ENCODE results near the gene ABCB9. TPM values are rescaled to one million over a fixed set of nuclear protein-coding genes. Genes with fewer than 3 reads are reported as not detected.
"Not testable (repeated sequence)": the region's sequence is repeated elsewhere in the genome, so short reads cannot be mapped to it uniquely, and the experiment has no call there.

ABCB9 gene
- total RNA-seq (2014; rRNA removed; shearing (Covaris generic)) = 7.0 and 7.7 TPM in 2 replicates
- polyA plus RNA-seq (2016; fragmentation: Nextera tagmentation; extraction: Ambion mirVana) = 1.2 and 1.4 TPM in 2 replicates
- long read RNA-seq = 0 reads

GRCh38 chr12:122965851-122966742, at the start of gene ABCB9:
TSS of gene ABCB9 (minus strand) at chr12:122966463. CDS start at chr12:122960235, 6,228 bp downstream.
- Histone ChIP-seq H3K36me3 (ENCODE audit: insufficient read depth) (no peaks in the 10 kb centered on the region), H3K79me2 (replicated peaks; ENCODE audit: insufficient read depth) (no peaks in the 10 kb centered on the region), H3K4me3 (peak within 1 kb of the TSS; percentile 93), H3K27ac (ENCODE audit: low read depth) (no peak within 1 kb of the TSS), H3K4me1 (ENCODE audit: insufficient read depth) (peaks cover 5% of the 10 kb centered on the region), H3F3A (replicated peaks; ENCODE audit: low read depth) (no peaks in the 10 kb centered on the region), H3K4me2 (peak within 1 kb of the TSS; percentile 95), H4K20me1 (replicated peaks; ENCODE audit: insufficient read depth) (no peaks in the 10 kb centered on the region), H3K27me3 (ENCODE audit: insufficient read depth) (no peaks in the 10 kb centered on the region), H3K9me2 (ENCODE audit: insufficient read depth) (no peaks in the 10 kb centered on the region), H2AFZ (peak within 1 kb of the TSS; percentile 99)
- no peak for TF ChIP-seq ZNF114 (CRISPR knock-in tag; IDR thresholded peaks at IDR 0.05)
- peak; percentile 23; the same call in 1 of the 2 replicates for TF ChIP-seq CREB1 (CRISPR knock-in tag; IDR thresholded peaks at IDR 0.05; ENCODE audit: low read depth)
- TF ChIP-seq POLR2AphosphoS5 (IDR thresholded peaks at IDR 0.05; ENCODE audit: low read depth) = peak; percentile 57
- TF ChIP-seq ETS1 (IDR thresholded peaks at IDR 0.05) = no peak
- no peak for TF ChIP-seq ZNF462 (CRISPR knock-in tag; IDR thresholded peaks at IDR 0.05)
- Mint-ChIP-seq H3K36me3 (ENCODE audit: low read depth) (no peaks in the 10 kb centered on the region), H3K4me3 (peak within 1 kb of the TSS; percentile 71), H3K4me1 (peaks cover 16% of the 10 kb centered on the region), H3K27ac (no peak within 1 kb of the TSS), H3K27me3 (ENCODE audit: insufficient read depth, low read depth, poor library complexity) (peaks cover 10% of the 10 kb centered on the region), H3K9me3 (no peaks in the 10 kb centered on the region)
- peak; percentile 91 for ATAC-seq
- DNase-seq (ENCODE audit: low spot score) = peak; percentile 97

- not testable (repeated sequence) for H2AFZ ChIP-seq; H3K36me3 ChIP-seq (ENCODE audit: insufficient read depth); H3K36me3 Mint-ChIP-seq (ENCODE audit: low read depth); ATAC-seq; H3K27me3 Mint-ChIP-seq (ENCODE audit: insufficient read depth, low read depth, poor library complexity); H3K9me2 ChIP-seq (ENCODE audit: insufficient read depth); H3K79me2 ChIP-seq (replicated peaks; ENCODE audit: insufficient read depth); H3K4me3 Mint-ChIP-seq; H3K9me3 Mint-ChIP-seq; H3K4me1 Mint-ChIP-seq; H3K27ac Mint-ChIP-seq; H3F3A ChIP-seq (replicated peaks; ENCODE audit: low read depth); H3K4me1 ChIP-seq (ENCODE audit: insufficient read depth); H3K27me3 ChIP-seq (ENCODE audit: insufficient read depth); H3K27ac ChIP-seq (ENCODE audit: low read depth); DNase-seq (ENCODE audit: low spot score); H3K4me2 ChIP-seq; H4K20me1 ChIP-seq (replicated peaks; ENCODE audit: insufficient read depth); H3K4me3 ChIP-seq
Measured at GRCh38 chr12:123014473-123014872, 48.2 kb upstream of the ABCB9 start.
